ENCODE results near the gene SDR9C7.

DNA sequence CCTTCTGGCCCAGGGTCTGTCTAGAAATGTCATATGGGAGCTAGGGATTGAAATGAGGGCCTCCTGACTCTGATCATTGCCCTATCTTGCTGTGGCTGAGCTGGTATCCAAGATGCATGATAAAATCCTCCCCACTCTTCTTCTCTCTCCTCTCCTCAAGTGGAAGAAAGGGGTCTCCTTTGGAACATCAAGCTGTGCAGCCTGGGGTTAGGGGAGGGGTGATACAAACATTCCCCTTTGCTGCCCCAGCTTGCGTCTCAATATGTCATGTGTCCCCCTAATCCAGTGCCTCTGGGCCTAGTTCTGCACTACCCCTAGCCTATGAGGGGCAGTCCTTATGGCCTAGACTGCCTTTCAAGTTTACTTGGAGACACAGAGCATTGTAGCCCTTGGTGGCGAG lies 14.7 kb upstream of the SDR9C7 start:
- TF ChIP-seq GATA2 (IDR thresholded peaks at IDR 0.05; ENCODE audit: low read depth, low read length) (no peak), GATA3 (IDR thresholded peaks at IDR 0.05; ENCODE audit: low read depth, low read length) (no peak)

Measured in SH-SY5Y (cell line).